Small intestine (tissue), 7 donors: ENCODE data around the gene COL4A4. TPM values are rescaled to one million over a fixed set of nuclear protein-coding genes. Genes with fewer than 3 reads are reported as not detected.
"Not testable (repeated sequence)": the region's sequence is repeated elsewhere in the genome, so short reads cannot be mapped to it uniquely, and the experiment has no call there.

Source experiments
- DNase-seq, 2 donors: peaks; one replicate each; pipeline versions ENCODE4 v3.0.0 to v3.0.0-alpha.2; 2013
- FAIRE-seq: peaks from 2 replicates; lab custom pipeline; 2012; peaks lifted over from hg19 to GRCh38; lab: Jason Lieb, UNC
- H3K27ac ChIP-seq, 3 donors: one replicate each; pipeline ENCODE4 v1.5.1; 2013; ENCODE audit warnings: low read length in 2 of 3, mild to moderate bottlenecking in 2 of 3, control low read depth in 1 of 3, inconsistent platforms in 1 of 3, low read depth in 1 of 3, moderate library complexity in 1 of 3
- H3K27me3 ChIP-seq, 3 donors: one replicate each; pipeline ENCODE4 v1.6.1; 2013; ENCODE audit warnings: low read length in 3 of 3, inconsistent platforms in 1 of 3; ENCODE audit not compliant: control insufficient read depth in 3 of 3, insufficient read depth in 3 of 3
- H3K36me3 ChIP-seq, 3 donors: one replicate each; pipeline ENCODE4 v1.6.1; 2013; ENCODE audit warnings: low read length in 3 of 3, inconsistent platforms in 1 of 3, low read depth in 1 of 3, mild to moderate bottlenecking in 1 of 3, moderate library complexity in 1 of 3; ENCODE audit not compliant: control insufficient read depth in 3 of 3, insufficient read depth in 2 of 3
- H3K4me1 ChIP-seq, 3 donors: one replicate each; pipeline ENCODE4 v1.6.1; 2013; ENCODE audit warnings: low read length in 2 of 3, inconsistent platforms in 1 of 3, low read depth in 1 of 3, mild to moderate bottlenecking in 1 of 3, moderate library complexity in 1 of 3; ENCODE audit not compliant: control insufficient read depth in 3 of 3, insufficient read depth in 2 of 3
- H3K4me3 ChIP-seq, 3 donors: one replicate each; pipeline ENCODE4 v1.5.1; 2013; ENCODE audit warnings: low read length in 3 of 3, control low read depth in 1 of 3, inconsistent platforms in 1 of 3, low read depth in 1 of 3, mild to moderate bottlenecking in 1 of 3, moderate library complexity in 1 of 3
- H3K9me3 ChIP-seq, 2 donors: one replicate each; pipeline ENCODE4 v1.6.1; 2013; ENCODE audit warnings: low read depth in 1 of 2, low read length in 1 of 2; ENCODE audit not compliant: control insufficient read depth in 2 of 2, insufficient read depth in 1 of 2
- WGBS, 3 donors: extraction: QIAGEN DNeasy Blood & Tissue Kit; methylation state at CpG; one replicate each; pipeline ENCODE4 v1.1.7; 2013; 5-methylcytosine and 5-hydroxymethylcytosine counted together
- polyA plus RNA-seq, 4 donors: library from polyadenylated mRNA; stranded (reverse) in 3 of 4; unstranded in 1 of 4; fragments of 200-250 nt in 3 of 4; fragments of 120-200 nt in 1 of 4; gene quantifications; one replicate each; pipeline versions ENCODE4 v1.2.1 to v1.2.3, GENCODE V29; 2013
- donor health status: healthy with polysubstance abuse.
- donor health status: control.
- donor health status: control.
- donor health status: Bipolar disorder and iron deficiency.
- donor health status: healthy.

Gene COL4A4
- polyA plus RNA-seq, 4 donors, result under 0.01 to 0.21 (median 0.19) TPM; not detected in 1

- Histone ChIP-seq H3K27me3 (peaks cover 0 to 7% (median 0%) of the 10 kb centered on the region in 3 donors), H3K27ac (no peak overlapping the region), H3K4me1 (no peaks in the 10 kb centered on the region), H3K36me3 (no peaks in the 10 kb centered on the region), H3K9me3 (no peaks in the 10 kb centered on the region), H3K4me3 (no peak overlapping the region)
- no peak for FAIRE-seq
- DNase-seq, result no peak
- 75 to 77% (median 76%) methylated on average over 11 of the region's 11 CpGs for WGBS, 3 donors
Measured at GRCh38 chr2:227179988-227180685, 16.1 kb upstream of the COL4A4 start.

GRCh38 chr2:227177592-227178336 is 13.8 kb upstream of the COL4A4 start:
- H3K4me3 ChIP-seq, result no peak overlapping the region
- H3K9me3 ChIP-seq, result no peaks in the 10 kb centered on the region
- no peak overlapping the region for H3K27ac ChIP-seq
- no peak for FAIRE-seq
- DNase-seq, result no peak
- H3K36me3 ChIP-seq, result no peaks in the 10 kb centered on the region
- no peaks in the 10 kb centered on the region for H3K4me1 ChIP-seq
- peaks cover 0 to 5% (median 0%) of the 10 kb centered on the region in 3 donors for H3K27me3 ChIP-seq
- 87 to 94% (median 89%) methylated on average over 12 of the region's 12 CpGs for WGBS, 3 donors

- H3K4me3 ChIP-seq, FAIRE-seq, DNase-seq, H3K27me3 ChIP-seq, H3K9me3 ChIP-seq, H3K4me1 ChIP-seq, H3K27ac ChIP-seq, H3K36me3 ChIP-seq: not testable (repeated sequence)
- 80 to 89% (median 88%) methylated on average over 11 of the region's 11 CpGs for WGBS, 3 donors
Measured at GRCh38 chr2:227171779-227172178, 7.8 kb upstream of the COL4A4 start.

- peak overlapping the region in 1 of 3 donors; percentile 5 for H3K4me3 ChIP-seq
- DNase-seq, result peak in 1 of 2 donors; percentile 19
- no peak for FAIRE-seq
- no peaks in the 10 kb centered on the region for H3K36me3 ChIP-seq
- H3K27me3 ChIP-seq, result peaks cover 5 to 48% (median 6%) of the 10 kb centered on the region in 3 donors
- peaks cover 0 to 3% (median 3%) of the 10 kb centered on the region in 3 donors for H3K4me1 ChIP-seq
- 0 to 3% (median 0%) methylated on average over 30 to 38 of the region's 38 CpGs for WGBS, 3 donors
- H3K27ac ChIP-seq, result no peak overlapping the region
- H3K9me3 ChIP-seq, result peaks cover 0 to 8% of the 10 kb centered on the region in 2 donors
Measured at GRCh38 chr2:227164763-227165291, 822 bp upstream of the COL4A4 start.

DNA sequence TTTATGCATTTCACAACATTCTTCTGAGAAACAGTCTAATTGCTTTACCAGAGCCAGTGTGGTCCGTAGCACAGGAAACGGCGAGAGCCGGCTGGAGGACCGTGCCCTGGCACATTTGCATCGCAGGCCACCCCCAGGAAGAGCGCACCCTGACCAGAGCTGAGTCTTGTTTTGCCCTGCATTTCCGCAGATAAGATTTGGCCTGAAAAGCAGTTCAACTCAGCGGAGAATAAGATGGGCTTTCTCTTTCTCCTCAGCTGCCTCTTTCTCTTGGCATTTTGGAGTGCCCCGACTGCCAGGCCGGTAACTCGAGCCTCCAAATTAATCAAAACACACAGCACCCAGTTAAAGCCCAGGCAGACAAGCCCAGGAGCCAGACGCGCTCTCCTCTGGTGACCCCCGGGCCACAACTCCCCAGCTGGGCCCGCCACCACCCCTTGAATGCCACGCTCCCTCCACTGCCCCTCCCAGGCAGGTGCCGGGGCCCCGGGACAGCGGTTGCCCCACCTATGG is 464 bp downstream of the COL4A4 start:
- DNase-seq (peak in 1 of 2 donors; percentile 15), FAIRE-seq (no peak)
- H3K9me3 ChIP-seq, result peaks cover 0 to 8% of the 10 kb centered on the region in 2 donors
- H3K36me3 ChIP-seq, result no peaks in the 10 kb centered on the region
- H3K27ac ChIP-seq, result peak overlapping the region in 1 of 3 donors; percentile 36
- peaks cover 5 to 48% (median 6%) of the 10 kb centered on the region in 3 donors for H3K27me3 ChIP-seq
- peaks cover 0 to 3% (median 3%) of the 10 kb centered on the region in 3 donors for H3K4me1 ChIP-seq
- peak overlapping the region in 2 of 3 donors; percentile 31 to 49 for H3K4me3 ChIP-seq
- WGBS, 3 donors, result 1 to 4% (median 2%) methylated on average over 20 of the region's 20 CpGs

- H3K4me1 ChIP-seq, result peaks cover 0 to 3% (median 3%) of the 10 kb centered on the region in 3 donors
- peaks cover 0 to 3% of the 10 kb centered on the region in 2 donors for H3K9me3 ChIP-seq
- H3K36me3 ChIP-seq, result no peaks in the 10 kb centered on the region
- peaks cover 3 to 43% (median 5%) of the 10 kb centered on the region in 3 donors for H3K27me3 ChIP-seq
- H3K27ac ChIP-seq, result no peak overlapping the region
- no peak for FAIRE-seq
- DNase-seq, result no peak
- no peak overlapping the region for H3K4me3 ChIP-seq
Measured at GRCh38 chr2:227161947-227162346, 2.1 kb downstream of the COL4A4 start.

DNA sequence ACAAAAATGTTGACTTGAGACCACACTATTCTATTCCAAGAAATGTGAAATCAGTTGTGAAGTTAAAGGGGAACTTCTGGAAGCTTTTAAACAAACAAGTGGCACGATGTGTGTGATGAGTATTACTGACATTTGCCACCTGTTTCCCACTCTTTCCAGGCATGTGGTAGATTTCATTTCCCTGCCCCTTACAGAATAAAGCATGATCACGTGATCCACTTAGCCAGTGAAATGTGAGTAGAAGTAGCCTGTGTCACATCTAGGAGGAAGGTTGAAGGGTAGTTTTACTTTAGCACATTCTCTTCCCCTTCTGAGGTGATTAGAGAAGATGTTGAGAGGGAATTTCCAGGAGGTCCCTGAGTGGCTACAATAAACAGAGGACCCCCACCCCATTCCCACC is 3.8 kb downstream of the COL4A4 start:
- no peak overlapping the region for H3K27ac ChIP-seq
- no peak overlapping the region for H3K4me3 ChIP-seq
- no peaks in the 10 kb centered on the region for H3K9me3 ChIP-seq
- H3K4me1 ChIP-seq, result peaks cover 0 to 3% (median 3%) of the 10 kb centered on the region in 3 donors
- WGBS, 3 donors, result 46 to 53% (median 47%) methylated on average over 2 of the region's 2 CpGs
- H3K27me3 ChIP-seq, result peaks cover 3 to 43% (median 7%) of the 10 kb centered on the region in 3 donors
- DNase-seq (no peak), FAIRE-seq (no peak)
- no peaks in the 10 kb centered on the region for H3K36me3 ChIP-seq
